Activated CD4-positive, alpha-beta T cell treated with anti-CD3 and anti-CD28 coated beads, Interleukin-2, amount 50 U/mL, for 1 hour (primary cell): Measurements from ENCODE around the gene LRP1.

Experiments
- DNase-seq: peaks from one replicate; pipeline ENCODE4 v3.0.0-alpha.2; 2020

LRP1 gene

DNA sequence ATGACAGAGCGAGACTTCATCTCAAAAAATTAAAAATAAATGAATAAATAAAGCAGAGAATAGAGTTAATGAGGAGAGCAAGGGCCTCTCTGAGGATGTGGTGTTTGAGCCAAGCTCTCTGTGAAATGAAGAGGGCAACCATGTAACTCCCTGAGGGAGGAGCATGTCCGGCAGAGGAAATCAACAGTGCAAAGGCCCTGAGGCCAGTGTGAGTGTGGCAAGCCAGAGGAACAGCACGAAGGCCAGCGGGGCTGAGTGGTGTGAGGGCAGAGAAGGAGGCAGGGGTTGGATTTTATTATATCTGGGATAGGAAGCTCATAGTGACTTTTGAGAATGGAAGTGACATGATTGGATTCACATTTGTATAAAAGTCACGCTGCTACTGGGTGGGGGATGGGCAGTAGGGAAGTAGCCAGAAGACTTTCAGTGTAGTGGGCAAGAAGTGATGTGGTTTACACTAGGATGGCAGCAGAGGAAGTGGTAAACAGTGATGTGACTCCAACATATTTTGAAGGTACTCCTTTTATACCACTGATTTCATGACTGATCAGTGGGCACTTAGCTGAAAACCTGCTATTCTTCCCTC is 29.4 kb downstream of the LRP1 start:
- DNase-seq: no peak

DNA sequence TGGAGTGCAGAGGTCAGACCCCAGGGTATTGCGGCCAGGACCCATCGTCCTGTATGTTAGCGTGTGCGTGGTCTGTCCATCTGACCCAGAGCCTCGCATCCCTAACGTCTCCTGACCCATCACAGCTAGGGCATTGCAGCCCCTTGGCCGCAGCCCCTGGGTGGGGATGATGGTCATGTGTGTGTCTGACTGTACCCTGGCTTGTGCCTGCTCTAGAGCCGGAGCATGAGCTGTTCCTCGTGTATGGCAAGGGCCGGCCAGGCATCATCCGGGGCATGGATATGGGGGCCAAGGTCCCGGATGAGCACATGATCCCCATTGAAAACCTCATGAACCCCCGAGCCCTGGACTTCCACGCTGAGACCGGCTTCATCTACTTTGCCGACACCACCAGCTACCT is 29.9 kb downstream of the LRP1 start:
- no peak for DNase-seq

DNA sequence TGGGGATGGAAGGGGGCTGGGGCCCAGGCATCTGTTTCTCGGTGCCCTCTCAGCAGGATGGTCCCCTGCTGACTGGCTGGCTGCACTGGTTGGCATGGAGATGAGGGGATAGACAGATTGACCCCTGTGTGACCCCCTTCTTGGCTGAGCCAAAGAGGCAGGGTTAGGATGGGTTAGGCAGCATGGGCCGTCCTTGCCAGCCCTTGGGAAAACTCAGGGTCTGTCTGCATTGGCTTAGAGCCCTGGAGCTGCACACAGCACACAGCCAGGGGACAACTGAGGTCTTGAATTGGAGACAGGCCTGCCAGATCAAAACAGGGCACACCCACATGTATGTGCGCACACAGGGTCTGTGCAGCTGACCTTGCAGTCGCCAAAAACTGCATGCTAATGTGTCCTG is 30.4 kb downstream of the LRP1 start:
- no peak for DNase-seq

DNA sequence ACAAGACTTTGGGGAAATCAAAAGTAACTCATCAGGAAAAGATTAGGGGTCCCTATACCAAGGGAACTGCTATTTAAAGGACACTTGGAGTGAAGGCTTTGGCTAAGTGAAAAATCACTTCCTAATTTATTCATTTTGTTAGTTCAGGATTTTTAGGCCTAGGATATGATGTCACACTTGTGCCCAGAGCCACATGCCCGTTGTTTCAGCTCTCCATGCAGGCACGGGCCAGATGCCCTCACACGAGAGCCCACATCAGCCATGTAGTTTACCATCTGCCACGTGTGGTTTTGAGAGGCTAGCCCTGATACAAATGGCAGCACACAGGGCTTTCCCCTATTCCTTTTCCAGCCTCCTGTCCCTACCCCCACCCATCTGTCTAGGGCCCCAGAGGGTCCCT is 31.0 kb downstream of the LRP1 start:
- DNase-seq: no peak

DNA sequence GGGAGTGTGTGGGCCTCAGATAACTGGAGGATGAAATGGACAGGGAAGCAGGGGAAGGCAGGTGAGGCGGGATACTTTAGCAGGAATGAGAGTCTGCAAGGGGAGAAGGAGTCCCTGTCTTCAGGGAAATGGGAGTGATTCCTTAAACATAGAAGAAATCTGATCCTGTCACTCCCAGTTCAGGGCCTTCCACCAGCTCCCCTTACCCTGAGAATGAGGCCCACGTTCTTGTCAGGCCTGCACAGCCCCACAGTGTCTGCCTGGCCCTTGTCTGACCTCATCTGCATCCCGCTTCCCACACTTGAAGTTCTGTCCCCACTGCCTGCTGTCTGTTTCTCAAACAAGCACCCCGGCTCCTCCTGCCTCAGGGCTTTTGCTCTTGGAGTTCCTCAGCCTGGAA is 31.8 kb downstream of the LRP1 start:
- DNase-seq: no peak

DNA sequence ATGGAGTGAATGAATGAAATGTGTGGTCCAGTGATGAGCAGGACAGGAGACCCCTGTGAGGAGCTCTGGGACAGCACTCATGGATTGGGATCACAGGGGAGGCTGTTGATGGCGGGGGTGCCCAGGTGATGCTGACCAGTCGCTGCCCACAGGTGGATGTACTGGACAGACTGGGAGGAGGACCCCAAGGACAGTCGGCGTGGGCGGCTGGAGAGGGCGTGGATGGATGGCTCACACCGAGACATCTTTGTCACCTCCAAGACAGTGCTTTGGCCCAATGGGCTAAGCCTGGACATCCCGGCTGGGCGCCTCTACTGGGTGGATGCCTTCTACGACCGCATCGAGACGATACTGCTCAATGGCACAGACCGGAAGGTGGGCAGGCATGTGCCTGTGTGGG is 32.5 kb downstream of the LRP1 start:
- DNase-seq: no peak

DNA sequence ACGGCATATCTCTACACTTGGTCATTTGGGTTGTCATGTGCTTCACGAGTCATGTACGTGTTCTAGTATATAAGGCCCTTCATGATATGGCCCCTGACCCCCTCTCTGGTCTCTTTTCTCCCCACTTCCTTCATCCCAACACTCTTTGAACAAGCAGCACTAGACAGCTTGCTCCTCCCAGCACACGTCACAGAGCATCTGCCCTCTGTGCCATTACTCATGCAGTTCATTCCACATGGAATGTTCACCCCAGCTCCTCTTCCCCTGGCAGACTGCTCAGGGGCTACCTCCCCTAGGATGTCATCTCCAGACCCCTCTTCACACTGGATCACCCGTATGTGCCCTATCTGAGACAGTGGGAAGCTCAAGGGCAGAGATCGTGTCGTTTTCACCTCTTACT is 33.2 kb downstream of the LRP1 start:
- no peak for DNase-seq

DNA sequence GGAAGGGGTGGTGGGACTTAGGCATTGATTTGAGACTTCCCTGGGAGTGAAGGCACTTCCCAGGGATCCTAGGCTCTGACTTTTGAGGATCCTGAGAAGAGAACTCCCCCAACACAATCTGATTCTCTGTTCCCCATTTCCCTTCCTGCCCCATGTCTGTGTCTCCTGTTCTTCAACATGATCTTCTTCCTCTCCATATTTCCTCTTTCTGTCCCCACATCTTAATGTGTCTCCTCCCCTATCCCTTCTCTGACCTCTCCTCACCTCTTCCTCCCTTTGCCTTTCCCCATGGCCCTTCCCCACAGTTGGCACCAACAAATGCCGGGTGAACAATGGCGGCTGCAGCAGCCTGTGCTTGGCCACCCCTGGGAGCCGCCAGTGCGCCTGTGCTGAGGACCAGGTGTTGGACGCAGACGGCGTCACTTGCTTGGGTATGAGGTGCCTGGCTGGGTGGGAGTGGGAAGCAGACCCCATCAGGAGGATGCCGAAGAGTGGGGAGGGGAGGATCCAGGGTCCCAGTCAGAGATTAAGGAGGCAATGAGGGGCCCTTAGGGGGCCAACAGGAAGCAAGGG is 34.4 kb downstream of the LRP1 start:
- no peak for DNase-seq

DNA sequence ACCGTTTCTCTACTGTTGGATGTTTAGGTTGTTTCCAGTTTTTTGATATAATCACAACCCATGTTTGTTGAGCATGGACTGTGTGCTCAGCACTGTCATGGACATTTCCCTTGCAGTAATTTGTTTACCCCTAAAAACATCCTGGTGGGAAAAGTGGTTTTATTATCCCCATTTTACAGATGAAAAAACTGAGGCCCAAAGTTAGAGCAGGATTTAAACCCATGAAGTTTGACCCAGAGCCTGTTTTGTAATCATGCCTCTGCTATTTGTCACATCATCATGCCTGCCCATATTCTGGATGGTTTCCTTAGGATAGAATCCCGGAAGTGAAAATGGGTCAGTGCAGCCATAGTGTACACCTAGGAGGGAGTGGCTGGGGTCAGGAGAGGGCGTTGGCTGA is 36.2 kb downstream of the LRP1 start:
- no peak for DNase-seq

DNA sequence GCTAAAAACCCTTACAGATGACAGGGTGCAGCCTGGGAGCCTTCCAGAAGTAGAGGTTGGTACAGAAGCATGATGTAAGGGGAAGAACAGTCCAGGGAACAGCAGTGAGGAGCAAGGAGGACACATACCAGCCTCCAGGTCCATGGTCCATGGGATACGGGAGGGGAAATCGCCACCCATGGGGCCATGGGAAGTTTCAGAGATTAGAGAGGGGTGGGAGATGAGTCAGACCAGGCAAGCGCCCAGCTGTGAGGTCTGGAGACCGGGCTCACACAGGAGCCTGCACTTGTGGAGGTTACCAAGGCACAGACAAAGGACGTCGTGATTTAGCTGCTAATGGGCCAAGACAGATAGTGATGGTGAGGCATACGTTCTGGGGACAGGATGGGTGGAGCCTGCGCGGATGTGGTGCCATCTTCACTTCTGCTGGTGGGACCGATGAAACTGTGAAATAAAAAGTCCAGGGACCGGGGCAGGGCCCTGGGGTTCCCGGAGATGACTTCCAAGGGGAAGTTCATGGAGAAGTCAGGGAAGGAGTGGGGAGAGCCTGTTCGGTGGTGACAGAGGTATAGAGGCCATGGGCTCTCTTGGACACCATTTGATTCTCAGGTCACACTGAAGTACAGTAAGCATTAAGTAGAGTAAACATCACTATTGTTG is 36.8 kb downstream of the LRP1 start:
- DNase-seq: no peak

DNA sequence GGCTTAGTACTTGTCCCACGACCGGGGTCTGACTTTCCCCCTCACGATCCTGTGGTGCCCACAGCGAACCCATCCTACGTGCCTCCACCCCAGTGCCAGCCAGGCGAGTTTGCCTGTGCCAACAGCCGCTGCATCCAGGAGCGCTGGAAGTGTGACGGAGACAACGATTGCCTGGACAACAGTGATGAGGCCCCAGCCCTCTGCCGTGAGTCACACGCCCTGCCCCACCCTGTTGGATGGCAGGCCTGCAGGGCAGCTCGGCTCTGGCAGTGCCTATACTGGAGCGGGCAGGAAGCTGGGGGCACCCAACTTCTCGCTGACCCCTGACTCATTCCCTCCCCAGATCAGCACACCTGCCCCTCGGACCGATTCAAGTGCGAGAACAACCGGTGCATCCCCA is 37.5 kb downstream of the LRP1 start:
- DNase-seq: no peak

DNA sequence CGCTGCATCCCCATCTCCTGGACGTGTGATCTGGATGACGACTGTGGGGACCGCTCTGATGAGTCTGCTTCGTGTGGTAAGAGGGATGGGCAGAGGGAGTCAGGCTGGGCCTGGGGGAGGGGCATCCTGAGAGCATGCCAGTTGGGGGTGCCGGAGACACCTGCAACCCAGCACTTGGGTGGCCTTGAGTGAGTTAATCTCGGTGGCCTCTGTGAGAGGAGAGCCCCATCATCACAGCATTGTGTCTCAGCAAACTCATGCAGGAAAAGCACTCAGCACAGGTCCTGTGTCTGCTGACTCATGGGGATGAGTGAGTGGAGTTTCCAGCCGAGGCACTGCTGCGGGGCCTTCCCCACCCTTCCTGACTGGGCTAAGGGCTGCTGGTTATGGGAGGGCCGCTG is 38.7 kb downstream of the LRP1 start:
- DNase-seq: no peak

DNA sequence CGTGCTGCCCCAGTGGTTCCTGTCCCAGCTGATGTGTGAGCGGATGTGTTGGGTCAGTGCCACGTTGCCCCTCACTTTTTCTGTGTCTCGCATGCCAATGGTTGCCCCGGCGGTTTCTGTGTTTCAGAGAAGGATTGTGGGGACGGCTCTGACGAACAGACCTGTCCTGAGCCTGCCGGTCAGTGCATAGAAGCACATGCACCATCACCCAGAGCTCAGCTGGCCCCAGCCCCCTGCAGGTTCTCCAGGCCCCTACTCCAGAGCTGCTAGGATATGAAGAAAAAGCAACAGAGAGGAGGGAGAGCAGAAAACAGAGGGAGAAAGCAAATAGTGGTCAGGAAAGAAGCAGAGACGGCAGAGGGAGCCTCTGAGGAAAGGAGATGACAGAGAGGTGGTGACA is 39.8 kb downstream of the LRP1 start:
- no peak for DNase-seq

DNA sequence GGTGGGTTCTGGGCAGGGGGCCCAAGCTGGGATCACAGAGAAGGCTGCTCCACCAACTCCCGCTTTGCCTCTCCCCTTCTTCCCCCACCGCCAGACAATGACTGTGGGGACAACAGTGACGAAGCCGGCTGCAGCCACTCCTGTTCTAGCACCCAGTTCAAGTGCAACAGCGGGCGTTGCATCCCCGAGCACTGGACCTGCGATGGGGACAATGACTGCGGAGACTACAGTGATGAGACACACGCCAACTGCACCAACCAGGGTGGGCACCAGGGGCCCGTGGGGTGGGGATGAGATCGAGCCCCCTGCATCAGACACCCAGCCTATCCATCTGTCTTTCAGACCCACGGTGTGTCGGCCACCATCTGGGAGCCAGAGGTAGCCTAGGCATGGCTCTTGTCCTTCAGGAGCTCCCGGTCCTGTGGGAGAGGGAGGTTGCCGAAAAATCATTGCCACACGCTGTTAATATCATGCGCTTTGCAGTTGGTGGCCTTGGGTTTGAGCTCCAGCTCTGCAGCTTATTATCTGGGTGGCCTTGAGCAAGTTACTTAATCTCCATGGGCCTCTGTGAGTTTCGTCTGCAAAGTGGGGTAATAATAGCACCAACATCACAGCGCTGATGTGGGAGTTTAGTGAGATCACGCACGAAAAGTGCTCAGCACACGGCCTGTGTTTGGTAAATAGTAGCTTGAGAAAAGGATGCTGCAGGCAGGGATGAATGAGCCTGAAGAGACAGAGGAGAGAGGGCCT is 40.9 kb downstream of the LRP1 start:
- no peak for DNase-seq

DNA sequence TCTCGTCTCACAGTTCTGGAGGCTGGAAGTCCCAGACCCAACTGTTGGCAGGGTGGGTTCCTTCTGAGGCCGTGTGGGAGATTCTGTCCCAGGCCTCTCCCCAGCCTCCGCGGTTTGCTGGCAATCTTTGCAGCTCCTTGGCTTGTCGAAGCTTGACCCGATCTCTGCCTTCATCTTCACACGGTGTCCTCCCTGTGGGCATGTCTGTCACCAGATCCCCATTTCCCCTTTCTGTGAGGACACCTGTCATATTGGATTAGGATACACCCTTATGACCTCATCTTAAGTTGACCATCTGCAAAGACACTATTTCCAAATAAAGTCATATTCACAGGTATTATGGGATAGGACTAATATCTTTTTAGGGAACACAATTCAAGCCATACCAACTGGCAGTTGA is 41.7 kb downstream of the LRP1 start:
- no peak for DNase-seq

DNA sequence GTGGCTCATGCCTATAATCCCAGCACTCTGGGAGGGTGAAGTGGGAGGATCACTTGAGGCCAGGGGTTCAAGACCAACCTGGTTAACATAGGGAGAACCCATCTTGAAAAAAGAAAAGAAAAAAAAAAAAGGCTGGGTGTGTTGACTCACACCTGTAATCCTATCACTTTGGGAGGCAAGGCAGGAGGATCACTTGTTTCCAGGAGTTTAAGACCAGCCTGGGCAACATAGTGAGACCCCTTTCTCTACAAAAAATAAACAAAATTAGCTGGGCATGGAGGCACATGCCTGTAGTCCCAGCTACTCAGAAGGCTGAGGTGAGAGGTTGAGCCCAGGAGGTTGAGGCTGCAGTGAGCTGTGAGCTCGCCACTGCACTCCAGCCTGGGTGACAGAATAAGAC is 42.1 kb downstream of the LRP1 start:
- DNase-seq: no peak

DNA sequence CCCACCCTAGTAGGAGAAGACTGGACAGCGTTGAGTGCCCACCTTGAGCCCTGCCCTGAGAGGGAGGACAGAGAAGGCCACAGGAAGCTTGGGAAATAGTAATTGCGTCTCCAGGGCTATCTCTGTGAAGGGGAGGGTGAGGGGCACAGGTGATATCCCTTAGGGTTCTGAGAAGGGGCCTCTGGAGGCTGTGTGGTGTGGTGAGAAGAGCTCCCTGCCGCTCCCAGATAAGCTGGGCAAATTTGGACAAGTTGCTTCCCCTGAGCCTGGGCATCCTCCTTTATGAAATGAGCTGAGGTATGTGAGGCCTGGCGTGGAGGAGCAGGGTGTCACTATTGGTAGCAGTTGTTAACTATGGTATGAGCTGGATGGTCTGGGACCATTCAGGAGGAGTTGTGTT is 42.6 kb downstream of the LRP1 start:
- DNase-seq: no peak

DNA sequence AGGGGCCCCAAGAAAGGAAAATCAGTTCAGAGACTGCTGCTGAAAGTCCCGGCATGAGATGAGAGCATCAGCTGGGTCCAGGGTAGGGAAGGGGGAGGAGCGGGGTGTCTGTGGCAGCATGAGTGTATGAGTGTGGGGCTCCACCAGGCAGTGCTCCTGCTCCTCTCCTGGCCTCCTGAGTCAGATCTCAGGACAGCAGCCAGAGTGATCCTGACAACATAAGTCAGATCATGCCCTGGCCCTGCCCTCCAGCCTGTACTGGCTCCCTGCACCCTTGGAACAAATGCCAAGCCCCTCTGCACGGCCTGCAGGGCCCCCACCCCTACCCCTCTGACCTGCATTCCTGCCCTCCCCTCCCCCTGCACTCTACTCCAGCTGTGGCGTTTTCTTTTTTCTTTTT is 43.4 kb downstream of the LRP1 start:
- DNase-seq: no peak

DNA sequence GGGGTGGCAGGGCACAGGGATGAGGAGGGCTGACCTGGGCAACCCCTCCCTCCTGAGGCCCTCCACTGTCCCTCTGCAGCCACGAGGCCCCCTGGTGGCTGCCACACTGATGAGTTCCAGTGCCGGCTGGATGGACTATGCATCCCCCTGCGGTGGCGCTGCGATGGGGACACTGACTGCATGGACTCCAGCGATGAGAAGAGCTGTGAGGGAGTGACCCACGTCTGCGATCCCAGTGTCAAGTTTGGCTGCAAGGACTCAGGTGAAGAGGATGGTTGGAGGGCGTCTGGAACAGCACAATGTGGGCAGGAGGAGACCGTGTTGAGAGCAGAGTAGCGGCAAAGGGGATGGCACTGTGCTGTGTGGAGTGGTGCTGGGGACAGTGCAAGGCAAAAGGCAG is 44.8 kb downstream of the LRP1 start:
- no peak for DNase-seq

DNA sequence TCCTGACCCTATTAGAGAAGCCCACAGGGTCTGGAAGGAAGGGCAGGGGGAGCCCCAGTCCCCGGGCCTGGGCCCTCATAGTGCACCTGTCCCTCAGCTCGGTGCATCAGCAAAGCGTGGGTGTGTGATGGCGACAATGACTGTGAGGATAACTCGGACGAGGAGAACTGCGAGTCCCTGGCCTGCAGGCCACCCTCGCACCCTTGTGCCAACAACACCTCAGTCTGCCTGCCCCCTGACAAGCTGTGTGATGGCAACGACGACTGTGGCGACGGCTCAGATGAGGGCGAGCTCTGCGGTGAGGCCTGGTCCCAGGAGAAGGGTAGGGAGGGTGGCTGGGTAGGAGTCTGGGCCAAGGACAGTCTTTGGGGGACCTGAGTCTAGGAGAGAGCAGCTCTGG is 45.4 kb downstream of the LRP1 start:
- no peak for DNase-seq

DNA sequence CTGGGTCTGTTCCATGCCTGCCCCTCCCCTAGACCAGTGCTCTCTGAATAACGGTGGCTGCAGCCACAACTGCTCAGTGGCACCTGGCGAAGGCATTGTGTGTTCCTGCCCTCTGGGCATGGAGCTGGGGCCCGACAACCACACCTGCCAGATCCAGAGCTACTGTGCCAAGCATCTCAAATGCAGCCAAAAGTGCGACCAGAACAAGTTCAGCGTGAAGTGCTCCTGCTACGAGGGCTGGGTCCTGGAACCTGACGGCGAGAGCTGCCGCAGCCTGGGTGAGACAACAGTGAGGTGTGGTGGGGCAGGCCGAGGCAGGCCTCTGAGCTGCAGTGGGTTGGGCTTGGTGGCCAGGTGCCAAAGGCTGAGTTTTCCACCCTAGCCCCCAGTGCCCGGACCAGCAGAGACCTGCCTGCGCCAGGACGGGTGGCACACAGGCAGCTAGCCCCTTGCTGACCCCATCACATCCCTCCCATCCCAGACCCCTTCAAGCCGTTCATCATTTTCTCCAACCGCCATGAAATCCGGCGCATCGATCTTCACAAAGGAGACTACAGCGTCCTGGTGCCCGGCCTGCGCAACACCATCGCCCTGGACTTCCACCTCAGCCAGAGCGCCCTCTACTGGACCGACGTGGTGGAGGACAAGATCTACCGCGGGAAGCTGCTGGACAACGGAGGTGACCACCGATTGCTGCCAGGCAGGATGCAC is 47.3 kb downstream of the LRP1 start:
- DNase-seq: peak; percentile 34

DNA sequence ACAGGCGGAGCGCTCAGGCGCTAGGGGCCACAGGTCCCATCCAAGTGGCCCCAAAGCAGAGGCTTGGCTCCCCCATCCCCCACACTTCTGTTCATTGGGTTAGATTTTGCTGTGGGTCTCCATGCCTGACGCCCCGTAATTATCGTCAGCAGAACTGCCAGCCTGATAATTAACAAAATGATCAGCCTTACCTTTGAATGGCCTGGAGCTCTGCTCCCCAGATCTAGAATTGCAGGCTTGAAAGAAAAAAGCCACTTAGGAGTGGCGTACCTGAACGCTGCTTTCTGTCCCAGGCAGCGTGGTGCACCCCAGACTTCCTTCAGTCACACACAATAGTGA is 47.8 kb downstream of the LRP1 start:
- DNase-seq: no peak

DNA sequence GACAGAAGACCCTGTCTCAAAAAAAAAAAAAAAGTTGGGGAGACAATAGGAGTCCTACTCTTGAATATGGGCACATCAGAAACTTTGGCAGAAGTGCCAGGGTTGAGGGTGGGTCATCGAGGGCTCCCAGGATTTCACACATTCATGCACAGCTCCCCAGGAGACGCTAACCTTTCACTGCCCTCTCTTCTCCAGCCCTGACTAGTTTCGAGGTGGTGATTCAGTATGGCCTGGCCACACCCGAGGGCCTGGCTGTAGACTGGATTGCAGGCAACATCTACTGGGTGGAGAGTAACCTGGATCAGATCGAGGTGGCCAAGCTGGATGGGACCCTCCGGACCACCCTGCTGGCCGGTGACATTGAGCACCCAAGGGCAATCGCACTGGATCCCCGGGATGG is 48.6 kb downstream of the LRP1 start:
- DNase-seq: no peak

DNA sequence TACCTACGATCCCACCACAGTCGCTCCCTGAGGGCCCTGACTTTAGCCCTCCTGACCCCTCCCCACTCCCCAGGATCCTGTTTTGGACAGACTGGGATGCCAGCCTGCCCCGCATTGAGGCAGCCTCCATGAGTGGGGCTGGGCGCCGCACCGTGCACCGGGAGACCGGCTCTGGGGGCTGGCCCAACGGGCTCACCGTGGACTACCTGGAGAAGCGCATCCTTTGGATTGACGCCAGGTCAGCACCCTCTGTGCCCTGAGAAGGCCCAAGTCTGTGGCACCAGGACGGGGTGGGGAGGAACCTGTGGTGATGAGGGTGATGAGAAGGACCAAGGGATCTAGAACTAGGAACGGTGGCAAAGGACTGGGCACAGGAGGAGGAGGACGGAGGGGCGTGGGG is 49.1 kb downstream of the LRP1 start:
- DNase-seq: no peak
